ENCODE results near the gene SEC22A. TPM values are rescaled to one million over a fixed set of nuclear protein-coding genes. Genes with fewer than 3 reads are reported as not detected.

SEC22A gene
- polyA plus RNA-seq (2013, experiment 1 of 2) = 14.3 TPM
- 13.4 TPM for polyA plus RNA-seq (2013, experiment 2 of 2)

GRCh38 chr3:123201557-123202427 lies at the start of gene SEC22A:
Gene SEC22A, plus strand, starts transcription at chr3:123201943. Its CDS starts 7,275 bp downstream, at chr3:123209218.
- peak within 1 kb of the TSS; percentile 39 for H2AK5ac ChIP-seq (ENCODE audit: low read depth, low read length)
- H3K4me3 ChIP-seq (ENCODE audit: low read length in 2 of 2) = peak within 1 kb of the TSS; percentile 85 to 99
- H3K36me3 ChIP-seq (replicated peaks in 1 of 2; ENCODE audit: control insufficient read depth in 2 of 2, insufficient read depth in 2 of 2, low read length in 2 of 2) = peaks cover 0 to 5% of the 10 kb centered on the region in 2 donors
- H2BK5ac ChIP-seq (ENCODE audit: low read length) = peak within 1 kb of the TSS; percentile 29
- H3K27me3 ChIP-seq (ENCODE audit: control insufficient read depth in 3 of 3, insufficient read depth in 3 of 3, low read depth in 1 of 3, low read length in 3 of 3) = no peaks in the 10 kb centered on the region
- H2AFZ ChIP-seq (ENCODE audit: low read length) = peak within 1 kb of the TSS; percentile 96
- H3K79me1 ChIP-seq (ENCODE audit: low read depth, low read length) = peaks cover 4% of the 10 kb centered on the region
- peak within 1 kb of the TSS; percentile 38 for H3K4ac ChIP-seq (ENCODE audit: low read length)
- peak within 1 kb of the TSS; percentile 14 for H2BK12ac ChIP-seq (ENCODE audit: low read length)
- no peak within 1 kb of the TSS for H3K14ac ChIP-seq (ENCODE audit: low read length)
- H3K27ac ChIP-seq (replicated peaks; ENCODE audit: low read length) = no peak within 1 kb of the TSS
- H3K9ac ChIP-seq (ENCODE audit: low read depth, low read length, poor library complexity) = peak within 1 kb of the TSS; percentile 97
- H4K8ac ChIP-seq (ENCODE audit: low read depth, low read length) = no peak within 1 kb of the TSS
- peak within 1 kb of the TSS; percentile 95 for H3K4me2 ChIP-seq (ENCODE audit: insufficient read depth, low read length, poor library complexity, severe bottlenecking)
- peaks cover 0 to 7% of the 10 kb centered on the region in 2 donors for H3K9me3 ChIP-seq (replicated peaks in 1 of 2; ENCODE audit: control insufficient read depth in 2 of 2, insufficient read depth in 1 of 2, low read depth in 1 of 2, low read length in 2 of 2)
- H2BK120ac ChIP-seq (ENCODE audit: low read depth, low read length) = peak within 1 kb of the TSS; percentile 42
- peak within 1 kb of the TSS; percentile 98 for H3K18ac ChIP-seq (ENCODE audit: low read length)
- H4K91ac ChIP-seq (ENCODE audit: low read depth, low read length, poor library complexity) = no peak within 1 kb of the TSS
- peak within 1 kb of the TSS; percentile 60 for H3K23ac ChIP-seq (ENCODE audit: low read depth, low read length, poor library complexity)
- WGBS, 2 donors (ENCODE audit: extremely low coverage in 2 of 2, insufficient read length in 2 of 2, insufficient replicate concordance in 1 of 2) = no CpG with 5 or more reads among the region's 60 CpGs
- no peak within 1 kb of the TSS for H2BK15ac ChIP-seq (ENCODE audit: low read length)
- H3K4me1 ChIP-seq (ENCODE audit: control insufficient read depth in 2 of 2, insufficient read depth in 1 of 2, low read depth in 1 of 2, low read length in 2 of 2) = peaks cover 5 to 8% of the 10 kb centered on the region in 2 donors
- DNase-seq (ENCODE audit: low spot score) = peak; percentile 88

- H3K4me1 ChIP-seq (ENCODE audit: control insufficient read depth in 2 of 2, insufficient read depth in 1 of 2, low read depth in 1 of 2, low read length in 2 of 2) = peaks cover 31 to 34% of the 10 kb centered on the region in 2 donors
- H2AK5ac ChIP-seq (ENCODE audit: low read depth, low read length) = no peak overlapping the region
- H4K8ac ChIP-seq (ENCODE audit: low read depth, low read length) = no peak overlapping the region
- H3K23ac ChIP-seq (ENCODE audit: low read depth, low read length, poor library complexity) = no peak overlapping the region
- no peak overlapping the region for H3K4me3 ChIP-seq (ENCODE audit: low read length in 2 of 2)
- no peak overlapping the region for H2BK12ac ChIP-seq (ENCODE audit: low read length)
- H4K91ac ChIP-seq (ENCODE audit: low read depth, low read length, poor library complexity) = no peak overlapping the region
- no peak overlapping the region for H2AFZ ChIP-seq (ENCODE audit: low read length)
- no peaks in the 10 kb centered on the region for H3K9me3 ChIP-seq (replicated peaks in 1 of 2; ENCODE audit: control insufficient read depth in 2 of 2, insufficient read depth in 1 of 2, low read depth in 1 of 2, low read length in 2 of 2)
- no peaks in the 10 kb centered on the region for H3K27me3 ChIP-seq (ENCODE audit: control insufficient read depth in 3 of 3, insufficient read depth in 3 of 3, low read depth in 1 of 3, low read length in 3 of 3)
- H3K36me3 ChIP-seq (replicated peaks in 1 of 2; ENCODE audit: control insufficient read depth in 2 of 2, insufficient read depth in 2 of 2, low read length in 2 of 2) = peaks cover 0 to 71% of the 10 kb centered on the region in 2 donors
- no peak overlapping the region for H3K9ac ChIP-seq (ENCODE audit: low read depth, low read length, poor library complexity)
- H3K4ac ChIP-seq (ENCODE audit: low read length) = no peak overlapping the region
- no peak overlapping the region for H2BK15ac ChIP-seq (ENCODE audit: low read length)
- peak overlapping the region; percentile 36 for H3K4me2 ChIP-seq (ENCODE audit: insufficient read depth, low read length, poor library complexity, severe bottlenecking)
- no peak overlapping the region for H3K14ac ChIP-seq (ENCODE audit: low read length)
- no peak overlapping the region for H2BK5ac ChIP-seq (ENCODE audit: low read length)
- no peaks in the 10 kb centered on the region for H3K79me1 ChIP-seq (ENCODE audit: low read depth, low read length)
- no peak overlapping the region for H3K27ac ChIP-seq (replicated peaks; ENCODE audit: low read length)
- no peak overlapping the region for H3K18ac ChIP-seq (ENCODE audit: low read length)
- WGBS, 2 donors (ENCODE audit: extremely low coverage in 2 of 2, insufficient read length in 2 of 2, insufficient replicate concordance in 1 of 2) = no CpG with 5 or more reads among the region's 3 CpGs
- H2BK120ac ChIP-seq (ENCODE audit: low read depth, low read length) = no peak overlapping the region
- no peak for DNase-seq (ENCODE audit: low spot score)
These were observed 49.1 kb upstream of the SEC22A start for GRCh38 chr3:123152687-123153086.

GRCh38 chr3:123153125-123154019 lies 48.4 kb upstream of the SEC22A start:
- Histone ChIP-seq H3K4me3 (ENCODE audit: low read length in 2 of 2) (no peak overlapping the region), H2BK15ac (ENCODE audit: low read length) (peak overlapping the region; percentile 5), H2BK12ac (ENCODE audit: low read length) (no peak overlapping the region), H2AK5ac (ENCODE audit: low read depth, low read length) (peak overlapping the region; percentile 98), H3K9me3 (replicated peaks in 1 of 2; ENCODE audit: control insufficient read depth in 2 of 2, insufficient read depth in 1 of 2, low read depth in 1 of 2, low read length in 2 of 2) (no peaks in the 10 kb centered on the region), H2BK120ac (ENCODE audit: low read depth, low read length) (no peak overlapping the region), H3K14ac (ENCODE audit: low read length) (no peak overlapping the region), H4K8ac (ENCODE audit: low read depth, low read length) (no peak overlapping the region), H3K23ac (ENCODE audit: low read depth, low read length, poor library complexity) (no peak overlapping the region), H3K36me3 (replicated peaks in 1 of 2; ENCODE audit: control insufficient read depth in 2 of 2, insufficient read depth in 2 of 2, low read length in 2 of 2) (peaks cover 0 to 71% of the 10 kb centered on the region in 2 donors), H3K4ac (ENCODE audit: low read length) (no peak overlapping the region), H3K18ac (ENCODE audit: low read length) (peak overlapping the region; percentile 54), H3K27me3 (ENCODE audit: control insufficient read depth in 3 of 3, insufficient read depth in 3 of 3, low read depth in 1 of 3, low read length in 3 of 3) (no peaks in the 10 kb centered on the region), H3K79me1 (ENCODE audit: low read depth, low read length) (no peaks in the 10 kb centered on the region), H2BK5ac (ENCODE audit: low read length) (peak overlapping the region; percentile 8), H3K4me2 (ENCODE audit: insufficient read depth, low read length, poor library complexity, severe bottlenecking) (no peak overlapping the region), H3K9ac (ENCODE audit: low read depth, low read length, poor library complexity) (no peak overlapping the region), H3K4me1 (ENCODE audit: control insufficient read depth in 2 of 2, insufficient read depth in 1 of 2, low read depth in 1 of 2, low read length in 2 of 2) (peaks cover 31 to 34% of the 10 kb centered on the region in 2 donors), H4K91ac (ENCODE audit: low read depth, low read length, poor library complexity) (no peak overlapping the region), H3K27ac (replicated peaks; ENCODE audit: low read length) (no peak overlapping the region), H2AFZ (ENCODE audit: low read length) (no peak overlapping the region)
- WGBS, 2 donors (ENCODE audit: extremely low coverage in 2 of 2, insufficient read length in 2 of 2, insufficient replicate concordance in 1 of 2) = no CpG with 5 or more reads among the region's 6 CpGs
- DNase-seq (ENCODE audit: low spot score) = no peak
